Liver (tissue), 3 donors: Measurements from ENCODE around the gene GPR157.

Source experiments
- EGR1 ChIP-seq, 2 donors: IDR thresholded peaks; 2 replicates each; pipeline ENCODE4 v1.6.1; 2016 to 2018; ENCODE audit warnings: antibody characterized with exemption in 2 of 2, low read depth in 2 of 2
- FOXA1 ChIP-seq: IDR thresholded peaks from 2 replicates; pipeline ENCODE4 v1.6.1; 2016; ENCODE audit warnings: antibody characterized with exemption
- FOXA2 ChIP-seq: IDR thresholded peaks from 2 replicates; pipeline ENCODE4 v1.6.1; 2016; ENCODE audit warnings: antibody characterized with exemption
- NR2F2 ChIP-seq: IDR thresholded peaks from 2 replicates; pipeline ENCODE4 v1.6.1; 2016; ENCODE audit warnings: antibody characterized with exemption
- RAD21 ChIP-seq, 2 donors: IDR thresholded peaks; 2 replicates each; pipeline ENCODE4 v1.6.1; 2016; ENCODE audit warnings: antibody characterized with exemption in 2 of 2, mild to moderate bottlenecking in 2 of 2
- TAF1 ChIP-seq: conservative IDR thresholded peaks from 2 replicates; pipeline ENCODE4 v1.6.1; 2016; ENCODE audit warnings: antibody characterized with exemption, mild to moderate bottlenecking
- YY1 ChIP-seq: IDR thresholded peaks from 2 replicates; pipeline ENCODE4 v1.6.1; 2016; ENCODE audit warnings: antibody characterized with exemption, mild to moderate bottlenecking
- TF ChIP-seq, protein P1 (sequence below): fragments of 150-350 bp; IDR thresholded peaks from 2 replicates; pipeline ENCODE4 v1.5.1; 2017; ENCODE audit warnings: improper control_type of control experiment, low read depth, low read length; ENCODE audit not compliant: missing input control
- TF ChIP-seq, protein P2 (sequence below): IDR thresholded peaks from 2 replicates; pipeline ENCODE4 v1.6.1; 2016; ENCODE audit warnings: antibody characterized with exemption
- TF ChIP-seq, protein P3 (sequence below): IDR thresholded peaks from 2 replicates; pipeline ENCODE4 v1.6.1; 2016; ENCODE audit warnings: antibody characterized with exemption
- TF ChIP-seq, protein P4 (sequence below): IDR thresholded peaks from 2 replicates; pipeline ENCODE4 v1.6.1; 2016; ENCODE audit warnings: antibody characterized with exemption, mild to moderate bottlenecking
- TF ChIP-seq, protein P5 (sequence below): IDR thresholded peaks from 2 replicates; pipeline ENCODE4 v1.6.1; 2016; ENCODE audit warnings: antibody characterized with exemption
- donor health status: healthy.
- donor health status: healthy.

DNA sequence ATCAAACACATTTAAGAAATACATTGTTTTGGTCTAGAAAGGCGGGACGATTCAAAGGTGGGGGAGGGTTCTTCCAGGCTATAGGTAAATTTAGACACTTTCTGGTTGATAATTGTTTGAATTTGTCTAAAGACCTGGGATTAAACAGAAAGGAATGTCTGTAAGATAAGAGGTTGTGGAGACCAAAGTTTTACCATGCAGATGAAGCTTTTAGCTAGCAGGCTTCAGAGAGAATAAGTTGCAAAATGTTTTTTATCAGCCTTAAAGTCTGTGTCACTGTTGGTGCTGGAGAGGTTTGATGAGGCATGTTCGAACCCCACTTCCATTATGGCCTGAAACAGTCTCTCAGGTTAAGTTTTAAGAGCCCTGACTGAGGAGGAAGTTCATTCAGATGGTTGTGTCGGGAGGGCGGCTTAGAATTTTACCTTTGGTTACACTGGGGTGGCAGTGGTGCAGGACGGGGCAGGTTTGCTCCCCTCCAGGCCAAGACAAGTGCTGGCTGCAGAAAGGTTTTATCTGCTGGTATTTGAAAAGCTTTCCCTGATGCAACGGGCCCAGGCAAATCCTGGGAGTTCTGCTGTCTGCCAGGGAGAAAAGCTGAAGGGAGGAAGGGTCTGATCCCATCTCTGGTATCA, 43.5 kb downstream of the GPR157 start:
- TF ChIP-seq, protein P1, sequence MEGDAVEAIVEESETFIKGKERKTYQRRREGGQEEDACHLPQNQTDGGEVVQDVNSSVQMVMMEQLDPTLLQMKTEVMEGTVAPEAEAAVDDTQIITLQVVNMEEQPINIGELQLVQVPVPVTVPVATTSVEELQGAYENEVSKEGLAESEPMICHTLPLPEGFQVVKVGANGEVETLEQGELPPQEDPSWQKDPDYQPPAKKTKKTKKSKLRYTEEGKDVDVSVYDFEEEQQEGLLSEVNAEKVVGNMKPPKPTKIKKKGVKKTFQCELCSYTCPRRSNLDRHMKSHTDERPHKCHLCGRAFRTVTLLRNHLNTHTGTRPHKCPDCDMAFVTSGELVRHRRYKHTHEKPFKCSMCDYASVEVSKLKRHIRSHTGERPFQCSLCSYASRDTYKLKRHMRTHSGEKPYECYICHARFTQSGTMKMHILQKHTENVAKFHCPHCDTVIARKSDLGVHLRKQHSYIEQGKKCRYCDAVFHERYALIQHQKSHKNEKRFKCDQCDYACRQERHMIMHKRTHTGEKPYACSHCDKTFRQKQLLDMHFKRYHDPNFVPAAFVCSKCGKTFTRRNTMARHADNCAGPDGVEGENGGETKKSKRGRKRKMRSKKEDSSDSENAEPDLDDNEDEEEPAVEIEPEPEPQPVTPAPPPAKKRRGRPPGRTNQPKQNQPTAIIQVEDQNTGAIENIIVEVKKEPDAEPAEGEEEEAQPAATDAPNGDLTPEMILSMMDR: no peak
- TF ChIP-seq, protein P2, sequence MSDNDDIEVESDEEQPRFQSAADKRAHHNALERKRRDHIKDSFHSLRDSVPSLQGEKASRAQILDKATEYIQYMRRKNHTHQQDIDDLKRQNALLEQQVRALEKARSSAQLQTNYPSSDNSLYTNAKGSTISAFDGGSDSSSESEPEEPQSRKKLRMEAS: no peak
- TF ChIP-seq RAD21 (IDR thresholded peaks at IDR 0.05) (no peak), FOXA2 (no peak), NR2F2 (no peak), YY1 (no peak), TAF1 (no peak), EGR1 (IDR thresholded peaks at IDR 0.05; ENCODE audit: low read depth in 2 of 2) (no peak), FOXA1 (no peak)
- TF ChIP-seq, protein P3, sequence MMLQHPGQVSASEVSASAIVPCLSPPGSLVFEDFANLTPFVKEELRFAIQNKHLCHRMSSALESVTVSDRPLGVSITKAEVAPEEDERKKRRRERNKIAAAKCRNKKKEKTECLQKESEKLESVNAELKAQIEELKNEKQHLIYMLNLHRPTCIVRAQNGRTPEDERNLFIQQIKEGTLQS: no peak
- TF ChIP-seq, protein P4, sequence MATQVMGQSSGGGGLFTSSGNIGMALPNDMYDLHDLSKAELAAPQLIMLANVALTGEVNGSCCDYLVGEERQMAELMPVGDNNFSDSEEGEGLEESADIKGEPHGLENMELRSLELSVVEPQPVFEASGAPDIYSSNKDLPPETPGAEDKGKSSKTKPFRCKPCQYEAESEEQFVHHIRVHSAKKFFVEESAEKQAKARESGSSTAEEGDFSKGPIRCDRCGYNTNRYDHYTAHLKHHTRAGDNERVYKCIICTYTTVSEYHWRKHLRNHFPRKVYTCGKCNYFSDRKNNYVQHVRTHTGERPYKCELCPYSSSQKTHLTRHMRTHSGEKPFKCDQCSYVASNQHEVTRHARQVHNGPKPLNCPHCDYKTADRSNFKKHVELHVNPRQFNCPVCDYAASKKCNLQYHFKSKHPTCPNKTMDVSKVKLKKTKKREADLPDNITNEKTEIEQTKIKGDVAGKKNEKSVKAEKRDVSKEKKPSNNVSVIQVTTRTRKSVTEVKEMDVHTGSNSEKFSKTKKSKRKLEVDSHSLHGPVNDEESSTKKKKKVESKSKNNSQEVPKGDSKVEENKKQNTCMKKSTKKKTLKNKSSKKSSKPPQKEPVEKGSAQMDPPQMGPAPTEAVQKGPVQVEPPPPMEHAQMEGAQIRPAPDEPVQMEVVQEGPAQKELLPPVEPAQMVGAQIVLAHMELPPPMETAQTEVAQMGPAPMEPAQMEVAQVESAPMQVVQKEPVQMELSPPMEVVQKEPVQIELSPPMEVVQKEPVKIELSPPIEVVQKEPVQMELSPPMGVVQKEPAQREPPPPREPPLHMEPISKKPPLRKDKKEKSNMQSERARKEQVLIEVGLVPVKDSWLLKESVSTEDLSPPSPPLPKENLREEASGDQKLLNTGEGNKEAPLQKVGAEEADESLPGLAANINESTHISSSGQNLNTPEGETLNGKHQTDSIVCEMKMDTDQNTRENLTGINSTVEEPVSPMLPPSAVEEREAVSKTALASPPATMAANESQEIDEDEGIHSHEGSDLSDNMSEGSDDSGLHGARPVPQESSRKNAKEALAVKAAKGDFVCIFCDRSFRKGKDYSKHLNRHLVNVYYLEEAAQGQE: no peak
- TF ChIP-seq, protein P5, sequence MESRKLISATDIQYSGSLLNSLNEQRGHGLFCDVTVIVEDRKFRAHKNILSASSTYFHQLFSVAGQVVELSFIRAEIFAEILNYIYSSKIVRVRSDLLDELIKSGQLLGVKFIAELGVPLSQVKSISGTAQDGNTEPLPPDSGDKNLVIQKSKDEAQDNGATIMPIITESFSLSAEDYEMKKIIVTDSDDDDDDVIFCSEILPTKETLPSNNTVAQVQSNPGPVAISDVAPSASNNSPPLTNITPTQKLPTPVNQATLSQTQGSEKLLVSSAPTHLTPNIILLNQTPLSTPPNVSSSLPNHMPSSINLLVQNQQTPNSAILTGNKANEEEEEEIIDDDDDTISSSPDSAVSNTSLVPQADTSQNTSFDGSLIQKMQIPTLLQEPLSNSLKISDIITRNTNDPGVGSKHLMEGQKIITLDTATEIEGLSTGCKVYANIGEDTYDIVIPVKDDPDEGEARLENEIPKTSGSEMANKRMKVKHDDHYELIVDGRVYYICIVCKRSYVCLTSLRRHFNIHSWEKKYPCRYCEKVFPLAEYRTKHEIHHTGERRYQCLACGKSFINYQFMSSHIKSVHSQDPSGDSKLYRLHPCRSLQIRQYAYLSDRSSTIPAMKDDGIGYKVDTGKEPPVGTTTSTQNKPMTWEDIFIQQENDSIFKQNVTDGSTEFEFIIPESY: no peak
